ENCODE results near the gene ATG14. TPM values are rescaled to one million over a fixed set of nuclear protein-coding genes. Genes with fewer than 3 reads are reported as not detected.
"Not testable (repeated sequence)": the region's sequence is repeated elsewhere in the genome, so short reads cannot be mapped to it uniquely, and the experiment has no call there.

ATG14 gene
- total RNA-seq, 2 experiments from 2014 or later = 4.1 to 4.7 TPM

DNA sequence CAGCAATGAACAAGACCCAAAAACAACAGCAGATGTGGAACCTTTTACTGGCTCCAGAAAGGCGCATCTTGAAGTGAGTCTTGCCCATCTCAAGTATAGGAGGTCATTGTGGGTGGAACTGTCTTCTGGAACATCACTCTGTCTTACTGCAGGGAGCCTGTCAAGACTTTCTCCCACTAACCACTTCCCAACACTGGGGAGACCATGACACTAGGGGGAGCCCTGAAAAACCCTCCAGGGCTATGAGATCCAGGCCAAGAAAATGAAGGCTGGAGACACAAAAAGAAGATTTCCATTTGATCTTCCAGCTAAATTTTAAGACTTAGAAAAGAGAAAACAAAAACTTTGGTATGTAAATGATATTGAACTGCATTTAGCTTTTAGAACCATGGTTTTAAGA lies 13.5 kb upstream of the ATG14 start:
- H3K79me2 ChIP-seq (ENCODE audit: insufficient read depth, low read depth, low read length) = no peaks in the 10 kb centered on the region
- H2AFZ ChIP-seq (ENCODE audit: low read length) = no peak overlapping the region
- H4K20me1 ChIP-seq (ENCODE audit: insufficient read depth, low read length) = no peaks in the 10 kb centered on the region
- H3K4me3 ChIP-seq (ENCODE audit: low read depth, low read length, poor library complexity, severe bottlenecking) = no peak overlapping the region
- no peaks in the 10 kb centered on the region for H3K9me2 ChIP-seq (ENCODE audit: insufficient read depth, low read length)
- DNase-seq (ENCODE audit: low spot score) = no peak
- H3K9me3 ChIP-seq (ENCODE audit: low read length) = no peaks in the 10 kb centered on the region
- BruUV-seq (replicated peaks) = no TSS peak
- peaks cover 4% of the 10 kb centered on the region for H3K4me1 ChIP-seq (ENCODE audit: insufficient read depth, low read length, poor library complexity, severe bottlenecking)
- H3K27ac ChIP-seq (ENCODE audit: low read depth, low read length, poor library complexity, severe bottlenecking) = no peak overlapping the region
- TF ChIP-seq EZH2phosphoT487 (IDR thresholded peaks at IDR 0.05; ENCODE audit: borderline replicate concordance, low read depth, low read length) = no peak
- POLR2A ChIA-PET = no interaction called here
- H3K4me2 ChIP-seq (ENCODE audit: low read length) = no peak overlapping the region
- CTCF ChIA-PET (ENCODE audit: unreplicated experiment) = no interaction called here
- intact Hi-C loops (cut with micrococcal nuclease; ENCODE audit: unreplicated experiment) = loop anchor here (10.0 kb wide), 1 partner anchor 340 kb away; no protein-coding TSS in a partner anchor
- no peaks in the 10 kb centered on the region for H3K36me3 ChIP-seq (ENCODE audit: insufficient read depth, low read length)

DNA sequence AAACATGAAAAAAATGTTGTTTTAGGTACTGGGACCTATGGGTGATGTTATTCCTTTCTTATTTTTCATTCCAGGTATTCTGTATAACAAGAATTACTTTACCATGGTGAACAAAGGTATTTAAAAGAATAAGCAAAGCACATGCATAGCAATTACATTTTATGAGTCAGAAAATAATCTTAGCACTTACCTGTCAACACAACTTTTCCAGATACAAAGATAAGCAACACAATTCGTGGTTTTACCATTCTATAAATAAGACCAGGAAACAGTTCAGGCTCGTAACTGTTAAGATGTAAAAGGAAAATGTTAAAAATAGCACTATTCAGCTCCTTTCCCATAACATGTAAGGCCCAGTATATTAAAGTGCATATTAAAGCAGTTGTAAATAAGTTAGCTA lies 12.3 kb upstream of the ATG14 start:
- CTCF ChIA-PET (ENCODE audit: unreplicated experiment) = no interaction called here

DNA sequence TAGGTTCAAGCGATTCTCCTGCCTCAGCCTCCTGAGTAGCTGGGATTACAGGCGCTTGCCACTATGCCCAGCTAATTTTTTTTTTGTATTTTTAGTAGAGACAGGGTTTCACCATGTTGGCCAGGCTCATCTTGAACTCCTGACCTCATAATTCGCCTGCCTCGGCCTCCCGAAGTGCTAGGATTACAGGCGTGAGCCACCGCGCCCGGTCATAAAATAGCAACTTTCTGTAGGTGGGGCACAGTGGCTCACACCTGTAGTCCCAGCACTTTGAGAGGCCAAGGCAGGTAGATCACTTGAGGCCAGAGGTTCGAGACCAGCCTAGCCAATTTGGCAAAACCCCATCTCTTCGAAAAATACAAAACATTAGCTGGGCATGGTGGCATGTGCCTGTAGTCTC lies 10.7 kb upstream of the ATG14 start:
- H3K4me1 ChIP-seq (ENCODE audit: insufficient read depth, low read length, poor library complexity, severe bottlenecking); H3K36me3 ChIP-seq (ENCODE audit: insufficient read depth, low read length); BruUV-seq (replicated peaks); H4K20me1 ChIP-seq (ENCODE audit: insufficient read depth, low read length); DNase-seq (ENCODE audit: low spot score); H3K79me2 ChIP-seq (ENCODE audit: insufficient read depth, low read depth, low read length); POLR2A ChIA-PET; CTCF ChIA-PET (ENCODE audit: unreplicated experiment); H3K4me2 ChIP-seq (ENCODE audit: low read length); H3K9me2 ChIP-seq (ENCODE audit: insufficient read depth, low read length); H3K9me3 ChIP-seq (ENCODE audit: low read length); H3K27ac ChIP-seq (ENCODE audit: low read depth, low read length, poor library complexity, severe bottlenecking); H2AFZ ChIP-seq (ENCODE audit: low read length); H3K4me3 ChIP-seq (ENCODE audit: low read depth, low read length, poor library complexity, severe bottlenecking): not testable (repeated sequence)
- intact Hi-C loops (cut with micrococcal nuclease; ENCODE audit: unreplicated experiment) = loop anchor here (10.0 kb wide), 1 partner anchor 338 kb away; no protein-coding TSS in a partner anchor

More for the DNA sequence above, 12.3 kb upstream of the ATG14 start:
- Histone ChIP-seq H4K20me1 (ENCODE audit: insufficient read depth, low read length) (no peaks in the 10 kb centered on the region), H3K9me2 (ENCODE audit: insufficient read depth, low read length) (no peaks in the 10 kb centered on the region), H3K4me3 (ENCODE audit: low read depth, low read length, poor library complexity, severe bottlenecking) (no peak overlapping the region), H3K4me2 (ENCODE audit: low read length) (no peak overlapping the region), H3K9me3 (ENCODE audit: low read length) (no peaks in the 10 kb centered on the region), H3K36me3 (ENCODE audit: insufficient read depth, low read length) (no peaks in the 10 kb centered on the region), H3K27ac (ENCODE audit: low read depth, low read length, poor library complexity, severe bottlenecking) (no peak overlapping the region), H3K79me2 (ENCODE audit: insufficient read depth, low read depth, low read length) (no peaks in the 10 kb centered on the region), H2AFZ (ENCODE audit: low read length) (no peak overlapping the region), H3K4me1 (ENCODE audit: insufficient read depth, low read length, poor library complexity, severe bottlenecking) (no peaks in the 10 kb centered on the region)
- DNase-seq (ENCODE audit: low spot score) = no peak
- no peak for TF ChIP-seq EZH2phosphoT487 (IDR thresholded peaks at IDR 0.05; ENCODE audit: borderline replicate concordance, low read depth, low read length)
- TF ChIP-seq, protein P1, sequence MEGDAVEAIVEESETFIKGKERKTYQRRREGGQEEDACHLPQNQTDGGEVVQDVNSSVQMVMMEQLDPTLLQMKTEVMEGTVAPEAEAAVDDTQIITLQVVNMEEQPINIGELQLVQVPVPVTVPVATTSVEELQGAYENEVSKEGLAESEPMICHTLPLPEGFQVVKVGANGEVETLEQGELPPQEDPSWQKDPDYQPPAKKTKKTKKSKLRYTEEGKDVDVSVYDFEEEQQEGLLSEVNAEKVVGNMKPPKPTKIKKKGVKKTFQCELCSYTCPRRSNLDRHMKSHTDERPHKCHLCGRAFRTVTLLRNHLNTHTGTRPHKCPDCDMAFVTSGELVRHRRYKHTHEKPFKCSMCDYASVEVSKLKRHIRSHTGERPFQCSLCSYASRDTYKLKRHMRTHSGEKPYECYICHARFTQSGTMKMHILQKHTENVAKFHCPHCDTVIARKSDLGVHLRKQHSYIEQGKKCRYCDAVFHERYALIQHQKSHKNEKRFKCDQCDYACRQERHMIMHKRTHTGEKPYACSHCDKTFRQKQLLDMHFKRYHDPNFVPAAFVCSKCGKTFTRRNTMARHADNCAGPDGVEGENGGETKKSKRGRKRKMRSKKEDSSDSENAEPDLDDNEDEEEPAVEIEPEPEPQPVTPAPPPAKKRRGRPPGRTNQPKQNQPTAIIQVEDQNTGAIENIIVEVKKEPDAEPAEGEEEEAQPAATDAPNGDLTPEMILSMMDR (conservative IDR thresholded peaks at IDR 0.05; ENCODE audit: low read length) = no peak
- intact Hi-C loops (cut with micrococcal nuclease; ENCODE audit: unreplicated experiment) = loop anchor here (10.0 kb wide), 1 partner anchor 339 kb away; no protein-coding TSS in a partner anchor
- no TSS peak for BruUV-seq (replicated peaks)
- POLR2A ChIA-PET = interaction anchor here (1.0 to 1.5 kb wide), 5 partner anchors 9 to 232 kb away, joined by 3 to 6 read pairs (median 4); no protein-coding TSS in a partner anchor

DNA sequence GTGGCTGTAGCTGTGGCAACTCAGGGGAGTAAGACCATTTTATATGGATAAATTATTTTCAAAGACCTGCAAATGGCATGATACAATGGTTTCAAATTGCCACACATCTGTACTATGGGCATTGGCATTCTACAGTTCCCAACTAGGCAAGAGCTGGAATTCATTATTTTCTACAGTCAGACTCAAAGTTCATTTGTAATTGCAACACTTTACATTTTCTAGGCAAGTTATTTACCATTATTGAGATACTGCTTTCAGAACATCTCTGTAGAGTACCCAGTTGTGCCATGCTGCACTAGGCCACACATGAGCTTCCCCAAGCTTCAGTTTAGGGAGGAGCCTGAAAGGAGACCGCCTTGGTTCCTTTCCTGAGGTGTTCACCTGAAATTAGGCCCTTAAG lies 8.0 kb upstream of the ATG14 start:
- no TSS peak for BruUV-seq (replicated peaks)
- TF ChIP-seq, protein P1 (conservative IDR thresholded peaks at IDR 0.05; ENCODE audit: low read length) = no peak
- no peak for TF ChIP-seq EZH2phosphoT487 (IDR thresholded peaks at IDR 0.05; ENCODE audit: borderline replicate concordance, low read depth, low read length)
- Histone ChIP-seq H3K9me2 (ENCODE audit: insufficient read depth, low read length) (no peaks in the 10 kb centered on the region), H3K9me3 (ENCODE audit: low read length) (no peaks in the 10 kb centered on the region), H4K20me1 (ENCODE audit: insufficient read depth, low read length) (no peaks in the 10 kb centered on the region), H3K4me1 (ENCODE audit: insufficient read depth, low read length, poor library complexity, severe bottlenecking) (no peaks in the 10 kb centered on the region), H3K4me2 (ENCODE audit: low read length) (no peak overlapping the region), H3K79me2 (ENCODE audit: insufficient read depth, low read depth, low read length) (no peaks in the 10 kb centered on the region), H3K36me3 (ENCODE audit: insufficient read depth, low read length) (no peaks in the 10 kb centered on the region), H3K4me3 (ENCODE audit: low read depth, low read length, poor library complexity, severe bottlenecking) (no peak overlapping the region), H3K27ac (ENCODE audit: low read depth, low read length, poor library complexity, severe bottlenecking) (no peak overlapping the region), H2AFZ (ENCODE audit: low read length) (no peak overlapping the region)
- DNase-seq (ENCODE audit: low spot score) = no peak
- CTCF ChIA-PET (ENCODE audit: unreplicated experiment) = no interaction called here
- POLR2A ChIA-PET = interaction anchor here (2.2 kb wide), 1 partner anchor 9 kb away, joined by 5 read pairs; no protein-coding TSS in a partner anchor
- intact Hi-C loops (cut with micrococcal nuclease; ENCODE audit: unreplicated experiment) = loop anchor here (10.0 kb wide), 1 partner anchor 335 kb away; no protein-coding TSS in a partner anchor

Data from OCI-LY7 (cell line).